Right renal cortex interstitium (tissue), 3 donors: ENCODE data around the gene CACNA1E. TPM values are rescaled to one million over a fixed set of nuclear protein-coding genes. Genes with fewer than 3 reads are reported as not detected.
"Not testable (repeated sequence)": the region's sequence is repeated elsewhere in the genome, so short reads cannot be mapped to it uniquely, and the experiment has no call there.

Experiments used
- DNase-seq, 3 donors: peaks; one replicate each; pipeline ENCODE4 v3.0.0-alpha.2; 2013; ENCODE audit warnings: low read depth in 3 of 3, low spot score in 2 of 3
- polyA plus RNA-seq, 3 donors: library from polyadenylated mRNA; unstranded; fragments of 120-200 nt; gene quantifications; one replicate each; pipeline ENCODE4 v1.2.1, GENCODE V29; 2013; ENCODE audit not compliant: insufficient read length in 3 of 3

Gene CACNA1E
- polyA plus RNA-seq, 3 donors = 0.19 to 0.79 (median 0.51) TPM

- no peak for DNase-seq
Measured at GRCh38 chr1:181514298-181515290, 31.3 kb downstream of the CACNA1E start.

DNA sequence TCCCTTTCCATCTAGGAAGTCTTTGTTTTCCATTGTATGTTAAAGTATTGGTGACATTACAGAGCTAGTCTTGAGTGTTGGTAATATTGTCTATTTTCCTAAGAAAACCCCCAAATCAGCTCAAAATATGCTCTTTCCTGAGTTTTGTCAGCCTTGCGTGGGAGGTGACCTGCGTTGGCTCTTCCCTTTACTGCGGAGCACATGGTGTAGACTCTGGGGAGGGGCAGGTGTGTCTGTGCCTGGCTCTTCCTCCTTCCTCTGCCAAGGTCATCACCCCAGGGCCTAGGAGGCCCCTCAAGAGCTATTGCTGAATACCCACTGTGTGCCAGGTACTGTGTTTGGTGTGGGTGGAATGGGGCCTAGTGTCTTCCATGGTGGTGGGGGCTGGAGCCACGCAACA, 33.4 kb downstream of the CACNA1E start:
- no peak for DNase-seq

- DNase-seq = no peak
Measured at GRCh38 chr1:181517181-181517875, 34.0 kb downstream of the CACNA1E start.

DNA sequence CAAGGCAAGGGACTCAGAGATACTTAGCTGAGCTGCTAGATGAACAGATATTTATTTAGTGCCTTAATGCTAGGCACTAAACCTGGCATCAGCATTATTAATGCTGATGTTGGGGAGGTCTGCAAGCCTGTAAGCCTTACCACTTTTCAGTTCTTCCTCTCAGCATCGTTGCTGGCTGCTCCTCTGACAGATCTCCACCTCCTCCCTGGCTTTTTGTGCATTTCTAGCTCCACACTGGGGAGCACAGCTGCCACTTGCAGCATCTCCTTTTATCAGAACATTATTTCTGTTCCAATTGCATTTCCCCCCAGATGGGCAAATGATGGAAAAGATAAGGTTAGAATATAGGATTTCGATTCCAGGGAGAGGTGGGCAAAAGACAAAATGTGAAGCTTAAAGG, 34.8 kb downstream of the CACNA1E start:
- DNase-seq = no peak

- no peak for DNase-seq
Measured at GRCh38 chr1:181522864-181523263, 39.5 kb downstream of the CACNA1E start.

DNA sequence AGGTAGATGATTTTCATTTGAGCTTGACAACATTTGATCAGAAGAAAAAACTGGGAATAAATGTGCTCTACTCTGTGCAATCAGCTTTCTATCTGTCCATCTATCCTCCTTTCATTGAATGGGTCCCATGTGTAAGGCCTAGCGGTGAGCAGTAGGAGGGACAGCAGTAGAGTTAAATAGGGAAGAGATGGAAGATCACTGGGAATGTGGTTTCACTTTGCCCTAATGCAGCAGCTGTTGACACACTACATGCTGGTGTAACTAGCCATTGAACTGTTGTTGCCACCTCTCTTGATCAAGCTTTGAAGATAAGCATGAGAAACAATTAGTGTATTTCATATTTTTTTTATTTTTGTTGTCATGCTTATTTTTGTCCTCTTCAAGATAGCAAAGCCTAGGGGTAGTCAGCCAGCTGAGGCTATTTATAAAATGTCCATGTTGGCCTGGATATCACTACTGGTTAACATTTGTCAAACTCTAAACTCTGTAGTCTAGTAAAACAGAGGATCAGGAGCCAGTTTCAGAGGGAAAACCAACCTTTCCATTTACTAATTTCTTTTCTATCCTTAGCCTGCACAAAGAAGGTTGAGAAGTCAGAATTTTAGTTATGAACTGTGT, 41.9 kb downstream of the CACNA1E start:
- DNase-seq = no peak

GRCh38 chr1:181528241-181528640, 44.9 kb downstream of the CACNA1E start:
- DNase-seq = not testable (repeated sequence)

- no peak for DNase-seq
Measured at GRCh38 chr1:181531441-181531840, 48.1 kb downstream of the CACNA1E start.

DNA sequence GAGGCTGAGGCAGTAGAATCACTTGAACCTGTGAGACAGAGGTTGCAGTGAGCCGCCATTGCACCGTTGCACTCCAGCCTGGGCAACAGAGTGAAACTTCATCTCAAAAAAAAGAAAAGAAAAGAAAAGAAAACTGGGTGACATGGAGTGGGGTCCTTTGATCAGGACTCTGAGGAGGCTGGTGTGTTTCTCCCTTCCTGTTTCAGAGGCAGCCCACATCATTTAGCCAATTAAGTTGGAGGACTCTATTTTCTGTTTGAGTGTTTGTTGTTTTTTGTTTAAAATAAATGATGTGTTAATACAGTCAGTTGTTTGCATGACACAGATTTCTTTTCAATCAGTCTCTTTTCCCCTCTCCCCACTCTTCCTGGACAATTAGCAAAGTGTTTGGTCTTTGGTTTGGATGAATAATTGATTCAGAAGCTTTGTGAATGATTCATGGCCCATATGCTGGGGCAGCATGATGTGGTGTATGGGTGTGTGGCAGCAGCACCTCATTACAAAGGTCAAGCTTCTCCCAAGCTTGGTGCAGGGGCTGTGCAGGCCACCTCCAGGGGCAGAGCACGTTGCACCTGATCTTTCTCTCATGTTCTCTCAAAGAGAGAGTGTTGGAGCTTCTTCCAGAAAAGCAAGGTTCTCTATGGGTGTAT, 48.8 kb downstream of the CACNA1E start:
- DNase-seq = no peak

DNA sequence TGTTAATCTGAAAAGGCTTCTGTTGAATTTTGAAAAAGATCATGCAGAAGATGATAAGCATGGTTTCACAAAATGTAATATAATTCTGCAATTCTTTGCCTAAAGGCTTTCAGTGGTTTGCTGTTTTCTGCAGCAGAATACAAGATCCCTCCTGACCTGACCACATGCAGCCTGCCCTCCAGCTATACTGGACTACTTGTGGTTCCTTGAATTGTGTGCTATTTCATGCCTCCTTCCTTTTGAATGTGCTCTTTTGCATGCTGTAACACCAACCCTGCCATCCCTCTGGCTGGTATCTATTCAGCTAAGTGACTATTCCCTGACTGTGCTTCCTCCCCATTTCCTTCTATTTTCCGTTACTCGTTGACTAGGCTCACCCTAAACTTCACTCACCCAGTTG, 55.5 kb downstream of the CACNA1E start:
- DNase-seq = no peak

GRCh38 chr1:181541458-181541857, 58.1 kb downstream of the CACNA1E start:
- DNase-seq = no peak

GRCh38 chr1:181541947-181542346, 58.6 kb downstream of the CACNA1E start:
- no peak for DNase-seq

DNA sequence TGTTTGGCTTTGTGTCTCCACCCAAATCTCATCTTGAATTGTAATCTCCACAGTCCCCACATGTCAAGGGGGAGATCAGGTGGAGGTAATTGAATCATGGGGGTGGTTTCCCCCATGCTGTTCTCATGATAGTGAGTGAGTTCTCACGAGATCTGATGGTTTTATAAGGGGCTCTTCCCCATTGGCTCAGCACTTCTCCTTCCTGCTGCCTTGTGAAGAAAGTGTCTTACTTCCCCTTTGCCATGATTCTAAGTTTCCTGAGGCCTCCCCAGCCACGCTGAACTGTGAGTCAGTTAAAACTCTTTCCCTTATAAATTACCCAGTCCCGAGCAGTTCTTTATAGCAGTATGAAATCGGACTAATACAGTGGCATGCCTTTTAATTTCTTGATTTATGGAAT, 59.1 kb downstream of the CACNA1E start:
- DNase-seq = not testable (repeated sequence)

DNA sequence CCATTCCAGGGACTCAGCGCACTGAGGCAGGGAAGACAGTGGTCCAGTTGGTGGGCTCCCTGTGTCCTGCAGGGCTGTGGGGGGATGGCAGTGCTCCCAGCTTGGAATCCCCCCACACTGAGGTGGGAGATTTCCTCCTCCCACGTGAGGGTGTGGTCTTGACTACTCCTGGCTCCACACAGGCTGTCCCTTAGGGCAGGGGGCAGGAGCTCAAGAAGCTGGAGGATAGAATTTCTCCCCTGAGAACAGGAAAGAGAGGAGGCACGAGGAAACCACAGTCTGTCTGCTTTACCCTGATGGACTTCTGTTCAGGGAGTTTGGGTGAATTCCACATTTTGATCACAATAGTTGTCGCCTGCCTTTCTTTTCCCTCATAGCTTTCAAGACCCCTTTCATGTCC, 62.1 kb downstream of the CACNA1E start:
- no peak for DNase-seq

DNA sequence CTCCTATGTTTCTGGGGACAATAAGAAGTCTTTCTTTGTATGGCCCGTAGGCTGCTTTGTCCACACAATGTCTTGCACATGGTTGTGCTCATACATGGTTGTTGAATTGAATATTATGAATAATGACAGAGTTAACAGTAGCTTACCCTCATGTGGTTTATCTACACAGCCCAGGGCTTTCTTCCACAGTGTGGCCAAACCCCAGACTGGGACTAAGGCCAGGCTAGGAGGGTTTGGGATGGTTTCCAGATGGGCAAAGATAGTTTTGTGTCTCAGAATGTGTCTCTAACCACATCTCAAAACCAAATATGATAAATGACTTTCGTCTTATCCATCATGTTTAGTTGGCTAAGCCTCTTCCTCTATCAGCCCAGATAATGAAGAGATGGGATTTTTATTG, 65.2 kb downstream of the CACNA1E start:
- DNase-seq = no peak

DNA sequence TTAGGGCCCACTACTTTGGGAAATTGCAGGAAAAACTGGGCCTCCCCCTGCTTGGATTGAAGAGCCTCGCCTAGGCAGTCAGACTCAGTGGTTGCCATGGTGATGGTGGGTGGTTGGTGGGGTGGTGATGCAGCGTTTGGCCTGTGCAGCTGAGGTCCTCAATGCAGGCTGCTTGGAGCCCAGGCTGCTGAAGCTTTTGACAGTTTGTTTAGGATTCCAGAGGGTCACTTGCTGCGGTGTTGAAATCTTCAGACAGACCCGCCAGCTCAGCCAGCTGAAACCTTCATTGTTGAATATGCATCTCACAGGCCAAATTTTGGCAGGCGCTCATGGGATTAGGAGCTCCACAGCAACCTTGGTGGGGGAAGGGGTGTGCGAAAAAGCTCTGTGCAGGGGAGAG, 67.9 kb downstream of the CACNA1E start:
- no peak for DNase-seq

DNA sequence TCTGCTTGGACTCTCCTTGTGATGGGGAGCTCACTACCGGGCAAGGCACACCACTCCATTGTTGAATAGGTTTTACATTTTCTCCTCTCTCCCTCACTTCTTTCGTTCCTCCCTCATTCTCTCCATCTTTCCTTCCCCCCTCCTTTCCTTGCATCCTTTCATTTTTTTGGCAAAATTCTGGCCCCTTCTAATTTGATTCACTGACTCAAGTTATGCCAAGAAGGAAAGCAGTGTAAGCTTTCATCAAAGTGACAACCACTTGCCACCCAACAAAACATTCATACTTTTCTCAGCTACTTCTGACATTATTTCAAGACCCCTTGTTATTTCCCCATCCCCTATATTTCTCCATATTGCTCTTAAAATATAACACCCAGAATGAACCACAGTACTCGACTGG, 68.4 kb downstream of the CACNA1E start:
- no peak for DNase-seq

GRCh38 chr1:181554465-181554864, 71.1 kb downstream of the CACNA1E start:
- no peak for DNase-seq

GRCh38 chr1:181556631-181557030, 73.3 kb downstream of the CACNA1E start:
- no peak for DNase-seq

DNA sequence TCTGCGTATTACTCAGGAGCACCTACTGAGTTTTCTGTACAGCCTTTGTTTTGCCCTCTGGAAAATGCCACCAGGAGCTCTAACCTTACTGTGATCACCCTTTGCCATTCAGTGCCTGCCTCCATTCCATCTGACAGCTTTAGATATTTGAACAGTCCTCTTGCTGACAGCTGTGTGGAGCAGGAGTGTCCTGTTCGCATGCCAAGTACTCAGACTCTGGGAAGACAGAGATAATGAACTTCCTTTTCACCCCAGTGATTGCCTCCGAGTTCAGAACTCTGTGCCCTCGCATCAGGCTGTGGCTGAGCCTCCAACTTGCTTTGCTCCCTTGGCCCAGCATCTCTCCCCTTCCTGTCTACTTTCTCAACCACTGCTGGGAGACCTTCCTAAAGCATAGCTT, 74.0 kb downstream of the CACNA1E start:
- DNase-seq = no peak

- no peak for DNase-seq
Measured at GRCh38 chr1:181558416-181558815, 75.1 kb downstream of the CACNA1E start.
